Type B pancreatic cell (in vitro differentiated cells): Measurements from ENCODE around the gene KIAA0586. TPM values are rescaled to one million over a fixed set of nuclear protein-coding genes. Genes with fewer than 3 reads are reported as not detected.

Experiments used
- DNase-seq: peaks from one replicate; pipeline ENCODE4 v3.0.0; 2021; ENCODE audit warnings: mixed read lengths; ENCODE audit not compliant: unreplicated experiment; ENCODE audit errors: extremely low spot score
- H3K27ac Mint-ChIP-seq: 2 replicates; pipeline ENCODE4 v1.8.0; 2021; ENCODE audit warnings: mild to moderate bottlenecking, mixed read lengths
- H3K27me3 Mint-ChIP-seq: 2 replicates; pipeline ENCODE4 v1.8.0; 2021; ENCODE audit warnings: mixed read lengths
- H3K36me3 Mint-ChIP-seq: 2 replicates; pipeline ENCODE4 v1.8.0; 2021; ENCODE audit warnings: mixed read lengths
- H3K4me1 Mint-ChIP-seq: one replicate; pipeline ENCODE4 v1.8.0; 2021; ENCODE audit warnings: mixed read lengths; ENCODE audit not compliant: unreplicated experiment
- H3K4me3 Mint-ChIP-seq: 2 replicates; pipeline ENCODE4 v1.8.0; 2021; ENCODE audit warnings: mild to moderate bottlenecking, mixed read lengths
- H3K9me3 Mint-ChIP-seq: 2 replicates; pipeline ENCODE4 v1.8.0; 2021; ENCODE audit warnings: mixed read lengths
- CTCF ChIP-seq: fragments of 200-600 bp; sonication (generic); conservative IDR thresholded peaks from 2 replicates; pipeline ENCODE4 v1.5.0; 2021; ENCODE audit warnings: antibody characterized with exemption, mild to moderate bottlenecking
- total RNA-seq: library from RNA; stranded (reverse); gene quantifications from 2 replicates; pipeline ENCODE4 v1.2.1, GENCODE V29; 2021; ENCODE audit warnings: low replicate concordance

The KIAA0586 gene
- total RNA-seq, 1 donor from 2014 or later: 24.1 TPM

- TF ChIP-seq CTCF: no peak
- H3K9me3 Mint-ChIP-seq: no peaks in the 10 kb centered on the region
- no peak for DNase-seq
- peaks cover 7% of the 10 kb centered on the region for H3K27me3 Mint-ChIP-seq
- H3K27ac Mint-ChIP-seq: no peak overlapping the region
- no peak overlapping the region for H3K4me3 Mint-ChIP-seq
- peaks cover 3% of the 10 kb centered on the region for H3K36me3 Mint-ChIP-seq
- H3K4me1 Mint-ChIP-seq: peaks cover 5% of the 10 kb centered on the region
Observed at GRCh38 chr14:58398495-58398894, 29.0 kb upstream of the KIAA0586 start.

GRCh38 chr14:58398895-58399294 is 28.6 kb upstream of the KIAA0586 start:
- peaks cover 3% of the 10 kb centered on the region for H3K36me3 Mint-ChIP-seq
- no peaks in the 10 kb centered on the region for H3K9me3 Mint-ChIP-seq
- H3K27ac Mint-ChIP-seq: no peak overlapping the region
- no peak overlapping the region for H3K4me3 Mint-ChIP-seq
- peaks cover 5% of the 10 kb centered on the region for H3K4me1 Mint-ChIP-seq
- DNase-seq: no peak
- H3K27me3 Mint-ChIP-seq: peaks cover 7% of the 10 kb centered on the region
- TF ChIP-seq CTCF: no peak

GRCh38 chr14:58401587-58401986 is 25.9 kb upstream of the KIAA0586 start:
- H3K27ac Mint-ChIP-seq: no peak overlapping the region
- peaks cover 7% of the 10 kb centered on the region for H3K36me3 Mint-ChIP-seq
- no peaks in the 10 kb centered on the region for H3K9me3 Mint-ChIP-seq
- TF ChIP-seq CTCF: no peak
- DNase-seq: no peak
- H3K27me3 Mint-ChIP-seq: peaks cover 3% of the 10 kb centered on the region
- H3K4me3 Mint-ChIP-seq: no peak overlapping the region
- H3K4me1 Mint-ChIP-seq: peaks cover under 1% of the 10 kb centered on the region

GRCh38 chr14:58408681-58409215 is 18.8 kb upstream of the KIAA0586 start:
- no peaks in the 10 kb centered on the region for H3K9me3 Mint-ChIP-seq
- H3K4me1 Mint-ChIP-seq: no peaks in the 10 kb centered on the region
- H3K27me3 Mint-ChIP-seq: no peaks in the 10 kb centered on the region
- peaks cover 26% of the 10 kb centered on the region for H3K36me3 Mint-ChIP-seq
- H3K27ac Mint-ChIP-seq: no peak overlapping the region
- TF ChIP-seq CTCF: no peak
- no peak overlapping the region for H3K4me3 Mint-ChIP-seq
- DNase-seq: no peak

- no peak for DNase-seq
- no peak for TF ChIP-seq CTCF
Observed at GRCh38 chr14:58414845-58415244, 12.7 kb upstream of the KIAA0586 start.

More at GRCh38 chr14:58414845-58415244, 12.7 kb upstream of the KIAA0586 start:
- no peaks in the 10 kb centered on the region for H3K9me3 Mint-ChIP-seq
- no peak overlapping the region for H3K4me3 Mint-ChIP-seq
- H3K27me3 Mint-ChIP-seq: no peaks in the 10 kb centered on the region
- peaks cover 40% of the 10 kb centered on the region for H3K36me3 Mint-ChIP-seq
- H3K4me1 Mint-ChIP-seq: no peaks in the 10 kb centered on the region
- H3K27ac Mint-ChIP-seq: no peak overlapping the region
